Neural cell (in vitro differentiated cells): Measurements from ENCODE around the gene CLDN15.

ENCODE experiments used
- CTCF ChIP-seq: fragments of 450-650 bp; IDR thresholded peaks from 2 replicates; pipeline ENCODE4 v1.5.1; 2014; ENCODE audit warnings: antibody characterized with exemption, mild to moderate bottlenecking, moderate library complexity; ENCODE audit not compliant: poor library complexity, severe bottlenecking
- EP300 ChIP-seq: fragments of 450-650 bp; conservative IDR thresholded peaks from 2 replicates; pipeline ENCODE4 v1.6.1; 2014; ENCODE audit warnings: antibody characterized with exemption, mild to moderate bottlenecking, moderate library complexity; ENCODE audit not compliant: poor library complexity, severe bottlenecking
- MXI1 ChIP-seq: fragments of 450-650 bp; conservative IDR thresholded peaks from 2 replicates; pipeline ENCODE4 v1.6.1; 2014; ENCODE audit warnings: antibody characterized with exemption, mild to moderate bottlenecking; ENCODE audit not compliant: poor library complexity, severe bottlenecking
- POLR2AphosphoS5 ChIP-seq: IDR thresholded peaks from 2 replicates; pipeline ENCODE4 v1.6.1; 2012
- TAF1 ChIP-seq: IDR thresholded peaks from 2 replicates; pipeline ENCODE4 v1.6.1; 2012; ENCODE audit warnings: low read depth

DNA sequence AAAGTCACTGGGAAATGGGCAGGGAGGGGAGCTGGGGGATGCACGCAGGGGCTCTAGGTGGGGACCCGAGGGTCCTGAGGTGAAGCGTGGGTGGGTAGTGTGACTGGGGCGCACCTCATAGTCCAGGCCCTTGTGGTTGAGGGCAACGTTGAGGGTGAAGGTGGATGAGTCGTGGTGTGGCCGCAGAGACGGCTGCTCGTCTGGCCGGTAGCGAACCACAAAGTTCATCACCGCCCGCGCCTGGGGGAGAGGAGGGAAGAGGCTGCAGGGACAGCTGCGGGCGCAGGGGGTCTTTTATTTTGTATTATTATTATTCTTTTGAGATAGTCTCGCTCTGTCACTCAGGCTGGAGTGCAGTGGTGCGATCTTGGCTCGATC, 30.9 kb downstream of the CLDN15 start:
- no peak for TF ChIP-seq CTCF
- no peak for TF ChIP-seq POLR2AphosphoS5
- TF ChIP-seq TAF1, result no peak
- TF ChIP-seq EP300, result no peak
- no peak for TF ChIP-seq MXI1
